Rectal smooth muscle tissue (tissue), 1 donor: ENCODE data around the gene SLC35F3.
"Not testable (repeated sequence)": the region's sequence is repeated elsewhere in the genome, so short reads cannot be mapped to it uniquely, and the experiment has no call there.

Source experiments
- H3K27ac ChIP-seq: one replicate; pipeline ENCODE4 v1.7.0; 2013; ENCODE audit warnings: low read depth, low read length, inconsistent platforms
- H3K27me3 ChIP-seq: one replicate; pipeline ENCODE4 v1.7.0; 2013; ENCODE audit warnings: low read length; ENCODE audit not compliant: control insufficient read depth, insufficient read depth
- H3K36me3 ChIP-seq: one replicate; pipeline ENCODE4 v1.7.0; 2013; ENCODE audit warnings: low read length; ENCODE audit not compliant: control insufficient read depth, insufficient read depth
- H3K4me1 ChIP-seq: one replicate; pipeline ENCODE4 v1.7.0; 2013; ENCODE audit warnings: low read length; ENCODE audit not compliant: control insufficient read depth, insufficient read depth
- H3K4me3 ChIP-seq: one replicate; pipeline ENCODE4 v1.7.0; 2013; ENCODE audit warnings: low read length
- H3K9ac ChIP-seq: one replicate; pipeline ENCODE4 v1.7.0; 2013; ENCODE audit warnings: low read length

Gene SLC35F3

GRCh38 chr1:234169161-234169849 lies 264.8 kb downstream of the SLC35F3 start:
- Histone ChIP-seq H3K4me3 (no peak overlapping the region), H3K27ac (no peak overlapping the region), H3K36me3 (no peaks in the 10 kb centered on the region), H3K27me3 (no peaks in the 10 kb centered on the region), H3K4me1 (no peaks in the 10 kb centered on the region), H3K9ac (no peak overlapping the region)

- H3K27me3 ChIP-seq = no peaks in the 10 kb centered on the region
- no peaks in the 10 kb centered on the region for H3K4me1 ChIP-seq
- H3K27ac ChIP-seq = no peak overlapping the region
- H3K4me3 ChIP-seq = no peak overlapping the region
- H3K36me3 ChIP-seq = no peaks in the 10 kb centered on the region
- H3K9ac ChIP-seq = no peak overlapping the region
Observed at GRCh38 chr1:234170067-234170466, 265.6 kb downstream of the SLC35F3 start.

GRCh38 chr1:234170622-234171021 lies 266.1 kb downstream of the SLC35F3 start:
- H3K27me3 ChIP-seq = no peaks in the 10 kb centered on the region
- no peaks in the 10 kb centered on the region for H3K4me1 ChIP-seq
- no peak overlapping the region for H3K9ac ChIP-seq
- no peak overlapping the region for H3K4me3 ChIP-seq
- no peaks in the 10 kb centered on the region for H3K36me3 ChIP-seq
- H3K27ac ChIP-seq = no peak overlapping the region

- H3K36me3 ChIP-seq = no peaks in the 10 kb centered on the region
Observed at GRCh38 chr1:234173968-234174367, 269.5 kb downstream of the SLC35F3 start.

GRCh38 chr1:234175363-234175762 lies 270.9 kb downstream of the SLC35F3 start:
- no peaks in the 10 kb centered on the region for H3K4me1 ChIP-seq
- no peak overlapping the region for H3K4me3 ChIP-seq
- H3K36me3 ChIP-seq = no peaks in the 10 kb centered on the region
- H3K9ac ChIP-seq = no peak overlapping the region
- no peak overlapping the region for H3K27ac ChIP-seq
- no peaks in the 10 kb centered on the region for H3K27me3 ChIP-seq

More at GRCh38 chr1:234173968-234174367, 269.5 kb downstream of the SLC35F3 start:
- no peak overlapping the region for H3K4me3 ChIP-seq
- no peaks in the 10 kb centered on the region for H3K4me1 ChIP-seq
- H3K9ac ChIP-seq = no peak overlapping the region
- H3K27me3 ChIP-seq = no peaks in the 10 kb centered on the region
- H3K27ac ChIP-seq = no peak overlapping the region

- Histone ChIP-seq H3K4me3 (no peak overlapping the region), H3K27me3 (no peaks in the 10 kb centered on the region), H3K27ac (no peak overlapping the region)
Observed at GRCh38 chr1:234176000-234176399, 271.5 kb downstream of the SLC35F3 start.

GRCh38 chr1:234176847-234177246 lies 272.4 kb downstream of the SLC35F3 start:
- not testable (repeated sequence) for H3K27ac ChIP-seq, H3K4me3 ChIP-seq, H3K27me3 ChIP-seq, H3K4me1 ChIP-seq, H3K9ac ChIP-seq, H3K36me3 ChIP-seq

More at GRCh38 chr1:234176000-234176399, 271.5 kb downstream of the SLC35F3 start:
- H3K36me3 ChIP-seq = no peaks in the 10 kb centered on the region
- H3K9ac ChIP-seq = no peak overlapping the region
- H3K4me1 ChIP-seq = no peaks in the 10 kb centered on the region

GRCh38 chr1:234185438-234185837 lies 281.0 kb downstream of the SLC35F3 start:
- Histone ChIP-seq H3K27me3 (no peaks in the 10 kb centered on the region), H3K27ac (no peak overlapping the region), H3K4me3 (no peak overlapping the region), H3K36me3 (no peaks in the 10 kb centered on the region), H3K9ac (no peak overlapping the region), H3K4me1 (no peaks in the 10 kb centered on the region)

GRCh38 chr1:234186037-234186688 lies 281.7 kb downstream of the SLC35F3 start:
- Histone ChIP-seq H3K4me1 (no peaks in the 10 kb centered on the region), H3K36me3 (no peaks in the 10 kb centered on the region), H3K27ac (no peak overlapping the region), H3K4me3 (no peak overlapping the region), H3K9ac (no peak overlapping the region), H3K27me3 (no peaks in the 10 kb centered on the region)

GRCh38 chr1:234188454-234188792 lies 283.9 kb downstream of the SLC35F3 start:
- Histone ChIP-seq H3K9ac (no peak overlapping the region), H3K4me1 (no peaks in the 10 kb centered on the region), H3K27me3 (no peaks in the 10 kb centered on the region), H3K4me3 (no peak overlapping the region), H3K27ac (no peak overlapping the region), H3K36me3 (no peaks in the 10 kb centered on the region)

- Histone ChIP-seq H3K4me1 (no peaks in the 10 kb centered on the region), H3K9ac (no peak overlapping the region), H3K27ac (no peak overlapping the region), H3K36me3 (no peaks in the 10 kb centered on the region), H3K4me3 (no peak overlapping the region), H3K27me3 (no peaks in the 10 kb centered on the region)
Observed at GRCh38 chr1:234197839-234198238, 293.4 kb downstream of the SLC35F3 start.

- H3K27me3 ChIP-seq = no peaks in the 10 kb centered on the region
Observed at GRCh38 chr1:234199476-234200127, 295.1 kb downstream of the SLC35F3 start.

More at GRCh38 chr1:234199476-234200127, 295.1 kb downstream of the SLC35F3 start:
- Histone ChIP-seq H3K36me3 (no peaks in the 10 kb centered on the region), H3K4me1 (no peaks in the 10 kb centered on the region), H3K4me3 (no peak overlapping the region), H3K27ac (no peak overlapping the region), H3K9ac (no peak overlapping the region)
